ENCODE measurements around the gene LCE2B.
"Not testable (repeated sequence)": the region's sequence is repeated elsewhere in the genome, so short reads cannot be mapped to it uniquely, and the experiment has no call there.

LCE2B gene

GRCh38 chr1:152685823-152686222 lies at the start of gene LCE2B:
Gene LCE2B (plus strand): TSS chr1:152686123. CDS start chr1:152686844, 721 bp downstream.
- DNase-seq = not testable (repeated sequence)

- DNase-seq = no peak
Measured at GRCh38 chr1:152640351-152640750, 45.6 kb upstream of the LCE2B start.

- DNase-seq = no peak
Measured at GRCh38 chr1:152643945-152644344, 42.0 kb upstream of the LCE2B start.

GRCh38 chr1:152645146-152645545 lies 40.8 kb upstream of the LCE2B start:
- DNase-seq = no peak

GRCh38 chr1:152646656-152647055 lies 39.3 kb upstream of the LCE2B start:
- no peak for DNase-seq

- DNase-seq = peak; percentile 11
Measured at GRCh38 chr1:152654110-152654509, 31.8 kb upstream of the LCE2B start.

GRCh38 chr1:152656459-152656858 lies 29.5 kb upstream of the LCE2B start:
- DNase-seq = no peak

GRCh38 chr1:152657677-152658076 lies 28.2 kb upstream of the LCE2B start:
- no peak for DNase-seq

- no peak for DNase-seq
Measured at GRCh38 chr1:152658649-152659048, 27.3 kb upstream of the LCE2B start.

- no peak for DNase-seq
Measured at GRCh38 chr1:152663098-152663497, 22.8 kb upstream of the LCE2B start, which contains the start of gene LCE2D. Gene LCE2D (plus strand): TSS chr1:152663380. CDS start chr1:152664106, 726 bp downstream.

GRCh38 chr1:152666171-152666570 lies 19.8 kb upstream of the LCE2B start:
- not testable (repeated sequence) for DNase-seq

- DNase-seq = no peak
Measured at GRCh38 chr1:152667648-152668047, 18.3 kb upstream of the LCE2B start.

GRCh38 chr1:152673016-152673415 lies 12.9 kb upstream of the LCE2B start:
- no peak for DNase-seq

GRCh38 chr1:152674983-152675382 lies 10.9 kb upstream of the LCE2B start, which contains the start of gene LCE2C:
Gene LCE2C (plus strand): TSS chr1:152675279. CDS start chr1:152676016, 737 bp downstream.
- DNase-seq = not testable (repeated sequence)

GRCh38 chr1:152679459-152679858 lies 6.5 kb upstream of the LCE2B start:
- DNase-seq = no peak

GRCh38 chr1:152681616-152682015 lies 4.3 kb upstream of the LCE2B start:
- no peak for DNase-seq

GRCh38 chr1:152683846-152684245 lies 2.1 kb upstream of the LCE2B start:
- no peak for DNase-seq

GRCh38 chr1:152697701-152698600 lies 12.0 kb downstream of the LCE2B start, which contains the start of gene LCE2A:
Gene LCE2A (plus strand): TSS chr1:152698345. CDS start chr1:152698902, 557 bp downstream.
- no peak for DNase-seq

GRCh38 chr1:152699746-152700145 lies 13.8 kb downstream of the LCE2B start:
- no peak for DNase-seq

- no peak for DNase-seq
Measured at GRCh38 chr1:152707860-152708259, 21.9 kb downstream of the LCE2B start, which contains the start of gene LCE4A. Gene LCE4A (plus strand): TSS chr1:152708160. CDS start chr1:152709076, 916 bp downstream.

GRCh38 chr1:152718238-152718637 lies 32.3 kb downstream of the LCE2B start:
- no peak for DNase-seq

- DNase-seq = no peak
Measured at GRCh38 chr1:152725261-152725660, 39.3 kb downstream of the LCE2B start.

GRCh38 chr1:152728986-152729385 lies 43.1 kb downstream of the LCE2B start:
- no peak for DNase-seq

- DNase-seq = no peak
Measured at GRCh38 chr1:152735648-152736047, 49.7 kb downstream of the LCE2B start.

Data from NCI-H446 treated with DMSO at 0.1 percent for 48 hours (cell line).